Measurements from ENCODE around the gene ZNF655. TPM values are rescaled to one million over a fixed set of nuclear protein-coding genes. Genes with fewer than 3 reads are reported as not detected.

Gene ZNF655, protein sequence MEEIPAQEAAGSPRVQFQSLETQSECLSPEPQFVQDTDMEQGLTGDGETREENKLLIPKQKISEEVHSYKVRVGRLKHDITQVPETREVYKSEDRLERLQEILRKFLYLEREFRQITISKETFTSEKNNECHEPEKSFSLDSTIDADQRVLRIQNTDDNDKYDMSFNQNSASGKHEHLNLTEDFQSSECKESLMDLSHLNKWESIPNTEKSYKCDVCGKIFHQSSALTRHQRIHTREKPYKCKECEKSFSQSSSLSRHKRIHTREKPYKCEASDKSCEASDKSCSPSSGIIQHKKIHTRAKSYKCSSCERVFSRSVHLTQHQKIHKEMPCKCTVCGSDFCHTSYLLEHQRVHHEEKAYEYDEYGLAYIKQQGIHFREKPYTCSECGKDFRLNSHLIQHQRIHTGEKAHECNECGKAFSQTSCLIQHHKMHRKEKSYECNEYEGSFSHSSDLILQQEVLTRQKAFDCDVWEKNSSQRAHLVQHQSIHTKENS
- total RNA-seq: 100 to 1,000 TPM; 145 to 163 (median 157) TPM
- total RNA-seq (2013): 138 TPM
- 105 to 329 (median 203) reads per million in 29 experiments for total RNA-seq

DNA sequence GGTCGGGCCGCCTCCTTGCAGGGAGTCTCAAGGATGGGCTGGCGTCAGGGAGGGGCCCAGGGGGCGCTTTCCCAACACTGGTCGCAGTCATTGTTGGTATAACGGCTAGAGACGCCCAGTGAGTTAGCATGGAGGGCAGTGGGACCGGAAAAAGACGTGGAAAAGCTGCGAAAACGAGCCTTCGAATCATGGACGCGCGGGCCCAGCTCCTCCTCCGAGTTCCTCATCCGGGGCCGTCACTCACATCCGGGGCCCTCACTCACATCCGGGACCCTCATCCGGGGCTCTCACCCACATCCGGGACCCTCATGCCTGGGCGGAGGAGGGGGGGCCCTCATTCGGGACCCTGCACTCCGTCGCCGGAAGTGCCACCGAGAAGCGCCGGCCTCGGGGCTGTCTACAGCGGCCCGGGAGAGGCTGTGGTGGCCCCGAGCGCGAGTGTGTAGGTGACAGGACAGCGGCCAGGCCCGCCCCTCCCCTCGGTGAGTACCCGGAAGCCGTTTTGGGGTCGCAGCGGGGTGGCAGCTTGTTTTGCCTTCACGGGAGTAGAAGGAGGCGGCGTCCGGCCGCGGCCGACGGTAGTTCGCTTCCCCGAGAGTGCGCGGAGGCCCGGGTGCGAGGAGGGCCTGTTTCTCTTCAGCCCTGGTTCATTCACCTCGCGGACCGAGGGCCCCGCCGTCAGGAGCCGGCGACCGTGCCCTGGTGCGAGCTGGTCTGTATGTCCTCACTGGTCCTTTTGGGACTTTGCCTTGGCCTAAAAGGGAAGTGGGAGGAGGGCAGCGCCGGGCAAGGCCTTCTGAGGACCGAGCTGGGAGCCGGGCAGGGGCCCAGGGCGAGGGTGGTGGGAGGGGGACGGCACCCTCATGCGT lies at the start of gene ZNF655:
Gene ZNF655 (plus strand): TSS at position 337 of the 869 bp plus-strand sequence. CDS start 1,918 bp downstream, outside the sequence.
- H3K27me3 Mint-ChIP-seq: no peaks in the 10 kb centered on the region
- Histone ChIP-seq H3K27ac (ENCODE audit: low read length) (peak within 1 kb of the TSS; percentile 95), H3K4me3 (ENCODE audit: control insufficient read depth in 1 of 2, extremely low read depth in 1 of 2, low read length in 1 of 2) (peak within 1 kb of the TSS; percentile 85 to 98), H3K9me3 (no peaks in the 10 kb centered on the region), H3K27me3 (replicated peaks in 1 of 2; ENCODE audit: control insufficient read depth in 2 of 2, extremely low read depth in 1 of 2, insufficient read depth in 2 of 2, low read length in 1 of 2) (no peaks in the 10 kb centered on the region), H3K36me3 (ENCODE audit: control insufficient read depth in 2 of 2, extremely low read depth in 1 of 2, insufficient read depth in 1 of 2, low read length in 1 of 2) (peaks cover 9 to 51% of the 10 kb centered on the region in 2 donors), H3K4me1 (ENCODE audit: control insufficient read depth in 1 of 2, extremely low read depth in 1 of 2, insufficient read depth in 2 of 2, low read length in 2 of 2) (peaks cover 14 to 34% of the 10 kb centered on the region in 2 experiments)
- peaks cover 35% of the 10 kb centered on the region for H3K36me3 Mint-ChIP-seq
- H3K27ac Mint-ChIP-seq: peak within 1 kb of the TSS; percentile 99 to 100
- POLR2A ChIA-PET: interaction anchor here (0.6 to 1.7 kb wide), 7 partner anchors 54 to 1331 kb away, joined by 3 to 12 read pairs (median 3); partner anchors contain the start of genes ZKSCAN5 (in 2 of the 2) and UFSP1 (in 1 of the 2)
- peaks cover 55 to 66% (median 59%) of the 10 kb centered on the region in 3 donors for H3K4me1 Mint-ChIP-seq
- peak within 1 kb of the TSS; percentile 93 to 99 (median 99) for H3K4me3 Mint-ChIP-seq
- peak; percentile 86 to 96 (median 93) for DNase-seq
- H3K9me3 Mint-ChIP-seq: no peaks in the 10 kb centered on the region
- CTCF ChIA-PET: interaction anchor here in 1 of 2 donors (1.0 kb wide), 1 partner anchor 58 kb away, joined by 5 read pairs; the partner anchor contains the start of gene ZSCAN25
- WGBS (ENCODE audit: insufficient coverage): under 1% methylated on average over 70 of the region's 73 CpGs
- peak; percentile 84 to 88 (median 84) for ATAC-seq (replicated peaks in 1 of 4)

GRCh38 chr7:99514050-99514449 lies 44.4 kb upstream of the ZNF655 start:
- Histone ChIP-seq H3K27ac (ENCODE audit: low read length) (no peak overlapping the region), H3K4me3 (ENCODE audit: control insufficient read depth in 1 of 2, extremely low read depth in 1 of 2, low read length in 1 of 2) (no peak overlapping the region), H3K27me3 (replicated peaks in 1 of 2; ENCODE audit: control insufficient read depth in 2 of 2, extremely low read depth in 1 of 2, insufficient read depth in 2 of 2, low read length in 1 of 2) (no peaks in the 10 kb centered on the region), H3K36me3 (ENCODE audit: control insufficient read depth in 2 of 2, extremely low read depth in 1 of 2, insufficient read depth in 1 of 2, low read length in 1 of 2) (peaks cover 11 to 31% of the 10 kb centered on the region in 2 donors), H3K4me1 (ENCODE audit: control insufficient read depth in 1 of 2, extremely low read depth in 1 of 2, insufficient read depth in 2 of 2, low read length in 2 of 2) (no peaks in the 10 kb centered on the region), H3K9me3 (no peaks in the 10 kb centered on the region)
- CTCF ChIA-PET: no interaction called here
- WGBS (ENCODE audit: insufficient coverage): no CpG with 5 or more reads among the region's 1 CpG
- Mint-ChIP-seq H3K36me3 (peaks cover 29% of the 10 kb centered on the region), H3K27ac (no peak overlapping the region), H3K4me3 (no peak overlapping the region), H3K9me3 (no peaks in the 10 kb centered on the region), H3K4me1 (peaks cover 9 to 12% (median 10%) of the 10 kb centered on the region in 3 donors), H3K27me3 (no peaks in the 10 kb centered on the region)
- POLR2A ChIA-PET: no interaction called here
- no peak for ATAC-seq (replicated peaks in 1 of 4)
- no peak for DNase-seq

GRCh38 chr7:99521399-99521798 lies 37.0 kb upstream of the ZNF655 start:
- WGBS (ENCODE audit: insufficient coverage): 75% methylated on average over 1 of the region's 3 CpGs
- Mint-ChIP-seq H3K9me3 (no peaks in the 10 kb centered on the region), H3K36me3 (peaks cover 37% of the 10 kb centered on the region), H3K27me3 (no peaks in the 10 kb centered on the region), H3K4me1 (no peaks in the 10 kb centered on the region), H3K4me3 (no peak overlapping the region), H3K27ac (no peak overlapping the region)
- Histone ChIP-seq H3K9me3 (no peaks in the 10 kb centered on the region), H3K36me3 (ENCODE audit: control insufficient read depth in 2 of 2, extremely low read depth in 1 of 2, insufficient read depth in 1 of 2, low read length in 1 of 2) (peaks cover 16 to 30% of the 10 kb centered on the region in 2 donors), H3K27ac (ENCODE audit: low read length) (no peak overlapping the region), H3K4me3 (ENCODE audit: control insufficient read depth in 1 of 2, extremely low read depth in 1 of 2, low read length in 1 of 2) (no peak overlapping the region), H3K27me3 (replicated peaks in 1 of 2; ENCODE audit: control insufficient read depth in 2 of 2, extremely low read depth in 1 of 2, insufficient read depth in 2 of 2, low read length in 1 of 2) (no peaks in the 10 kb centered on the region), H3K4me1 (ENCODE audit: control insufficient read depth in 1 of 2, extremely low read depth in 1 of 2, insufficient read depth in 2 of 2, low read length in 2 of 2) (no peaks in the 10 kb centered on the region)
- CTCF ChIA-PET: interaction anchor here (0.5 to 1.1 kb wide), 3 partner anchors 17 to 75 kb away, joined by 3 to 4 read pairs (median 4); partner anchors contain the start of gene ZKSCAN5 (in 1 of the 2)
- DNase-seq (no peak), ATAC-seq (replicated peaks in 1 of 4) (no peak)
- POLR2A ChIA-PET: no interaction called here

- DNase-seq: peak in 6 of 35 experiments; percentile 4 to 39 (median 8)
- ATAC-seq (replicated peaks in 1 of 4): peak in 2 of 4 experiments; percentile 51 to 58
- H3K9me3 Mint-ChIP-seq: peaks cover 0 to 10% (median 8%) of the 10 kb centered on the region in 3 donors
- Histone ChIP-seq H3K36me3 (ENCODE audit: control insufficient read depth in 2 of 2, extremely low read depth in 1 of 2, insufficient read depth in 1 of 2, low read length in 1 of 2) (peaks cover 7 to 19% of the 10 kb centered on the region in 2 donors), H3K27ac (ENCODE audit: low read length) (no peak overlapping the region), H3K9me3 (no peaks in the 10 kb centered on the region), H3K4me1 (ENCODE audit: control insufficient read depth in 1 of 2, extremely low read depth in 1 of 2, insufficient read depth in 2 of 2, low read length in 2 of 2) (no peaks in the 10 kb centered on the region), H3K27me3 (replicated peaks in 1 of 2; ENCODE audit: control insufficient read depth in 2 of 2, extremely low read depth in 1 of 2, insufficient read depth in 2 of 2, low read length in 1 of 2) (no peaks in the 10 kb centered on the region), H3K4me3 (ENCODE audit: control insufficient read depth in 1 of 2, extremely low read depth in 1 of 2, low read length in 1 of 2) (no peak overlapping the region)
- peaks cover 57% of the 10 kb centered on the region for H3K36me3 Mint-ChIP-seq
- ChIA-PET CTCF (interaction anchor here (0.6 to 1.1 kb wide), 3 partner anchors 9 to 646 kb away, joined by 3 to 5 read pairs (median 5); no protein-coding TSS in a partner anchor), POLR2A (interaction anchor here in 1 of 2 donors (0.6 kb wide), 1 partner anchor 352 kb away, joined by 4 read pairs; no protein-coding TSS in a partner anchor)
- H3K27ac Mint-ChIP-seq: no peak overlapping the region
- no peaks in the 10 kb centered on the region for H3K27me3 Mint-ChIP-seq
- WGBS (ENCODE audit: insufficient coverage): 99% methylated on average over 20 of the region's 21 CpGs
- H3K4me3 Mint-ChIP-seq: no peak overlapping the region
- no peaks in the 10 kb centered on the region for H3K4me1 Mint-ChIP-seq
These were observed 32.6 kb upstream of the ZNF655 start for GRCh38 chr7:99525713-99526440.

DNA sequence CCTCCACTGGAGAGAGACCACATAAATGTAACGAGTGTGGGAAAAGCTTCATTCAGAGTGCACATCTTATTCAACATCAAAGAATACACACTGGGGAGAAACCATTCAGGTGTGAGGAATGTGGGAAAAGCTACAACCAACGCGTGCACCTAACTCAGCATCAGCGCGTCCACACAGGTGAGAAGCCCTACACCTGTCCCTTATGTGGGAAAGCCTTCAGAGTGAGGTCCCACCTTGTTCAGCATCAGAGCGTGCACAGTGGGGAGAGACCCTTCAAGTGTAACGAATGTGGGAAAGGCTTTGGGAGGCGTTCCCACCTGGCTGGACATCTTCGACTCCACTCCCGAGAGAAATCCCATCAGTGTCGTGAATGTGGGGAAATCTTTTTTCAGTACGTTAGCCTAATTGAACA lies 27.1 kb upstream of the ZNF655 start:
- peak overlapping the region in 1 of 2 donors; percentile 3 for H3K4me3 ChIP-seq (ENCODE audit: control insufficient read depth in 1 of 2, extremely low read depth in 1 of 2, low read length in 1 of 2)

More for the DNA sequence above, 27.1 kb upstream of the ZNF655 start:
- peaks cover 11% of the 10 kb centered on the region for H3K9me3 ChIP-seq
- no peaks in the 10 kb centered on the region for H3K4me1 Mint-ChIP-seq
- H3K27ac ChIP-seq (ENCODE audit: low read length): no peak overlapping the region
- H3K27me3 ChIP-seq (replicated peaks in 1 of 2; ENCODE audit: control insufficient read depth in 2 of 2, extremely low read depth in 1 of 2, insufficient read depth in 2 of 2, low read length in 1 of 2): no peaks in the 10 kb centered on the region
- H3K36me3 ChIP-seq (ENCODE audit: control insufficient read depth in 2 of 2, extremely low read depth in 1 of 2, insufficient read depth in 1 of 2, low read length in 1 of 2): peaks cover 8 to 17% of the 10 kb centered on the region in 2 donors
- peaks cover 8 to 30% (median 25%) of the 10 kb centered on the region in 3 donors for H3K9me3 Mint-ChIP-seq
- no peak overlapping the region for H3K27ac Mint-ChIP-seq
- ChIA-PET POLR2A (interaction anchor here in 1 of 2 donors (0.6 kb wide), 1 partner anchor 118 kb away, joined by 3 read pairs; no protein-coding TSS in a partner anchor), CTCF (no interaction called here)
- WGBS (ENCODE audit: insufficient coverage): 98% methylated on average over 7 of the region's 12 CpGs
- no peaks in the 10 kb centered on the region for H3K4me1 ChIP-seq (ENCODE audit: control insufficient read depth in 1 of 2, extremely low read depth in 1 of 2, insufficient read depth in 2 of 2, low read length in 2 of 2)
- DNase-seq (no peak), ATAC-seq (replicated peaks in 1 of 4) (no peak)
- H3K27me3 Mint-ChIP-seq: no peaks in the 10 kb centered on the region
- H3K4me3 Mint-ChIP-seq: no peak overlapping the region
- H3K36me3 Mint-ChIP-seq: peaks cover 67% of the 10 kb centered on the region

All from T-cell (primary cell).